ENCODE measurements around the gene BCL7A.

BCL7A gene

DNA sequence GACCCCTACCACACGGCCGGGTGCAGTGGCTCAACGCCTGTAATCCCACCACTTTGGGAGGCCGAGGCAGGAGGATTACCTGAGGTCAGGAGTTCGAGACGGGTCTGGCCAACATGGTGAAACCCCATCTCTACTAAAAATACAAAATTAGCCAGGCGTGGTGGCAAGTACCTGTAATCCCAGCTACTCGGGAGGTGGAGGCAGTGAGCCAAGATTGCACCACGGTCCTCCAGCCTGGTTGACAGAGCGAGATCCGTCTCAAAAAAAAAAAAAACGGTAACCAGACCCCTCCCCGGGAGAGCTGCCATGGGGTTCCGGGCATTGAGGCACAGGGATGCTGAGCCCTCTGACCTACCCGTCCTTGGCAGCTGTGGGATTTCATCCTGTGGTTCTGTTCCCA, 21.8 kb downstream of the BCL7A start:
- Histone ChIP-seq H3K4me3 (replicated peaks; ENCODE audit: low read depth, low read length) (no peak overlapping the region), H3K36me3 (ENCODE audit: control insufficient read depth, insufficient read depth, low read length) (peaks cover 2% of the 10 kb centered on the region; the same call in 1 of the 2 replicates), H3K27me3 (replicated peaks; ENCODE audit: control insufficient read depth, insufficient read depth, low read length) (no peaks in the 10 kb centered on the region)
- no peak for DNase-seq (ENCODE audit: extremely low read depth, insufficient read length)
- TF ChIP-seq CTCF (IDR thresholded peaks at IDR 0.05; ENCODE audit: insufficient read depth, low read length, poor library complexity, severe bottlenecking), result no peak

DNA sequence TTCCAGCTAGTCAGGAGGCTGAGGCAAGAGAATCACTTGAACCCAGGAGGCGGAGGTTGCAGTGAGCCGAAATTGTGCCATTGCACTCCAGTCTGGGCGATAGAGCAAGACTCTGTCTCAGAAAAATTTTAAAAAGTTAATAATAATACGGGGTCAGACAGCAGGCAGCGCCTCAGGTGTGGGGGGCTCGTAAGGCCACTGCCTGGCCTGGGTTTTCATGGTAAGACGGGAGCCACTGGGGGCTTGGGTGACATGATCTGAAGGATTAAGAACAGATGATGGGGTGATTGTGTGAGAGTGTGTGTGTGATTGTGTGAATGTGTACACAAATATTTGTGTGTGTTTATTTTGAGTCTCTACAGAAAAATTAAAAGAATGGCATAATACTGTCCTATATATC, 23.6 kb downstream of the BCL7A start:
- Histone ChIP-seq H3K36me3 (ENCODE audit: control insufficient read depth, insufficient read depth, low read length) (peaks cover 2% of the 10 kb centered on the region; the same call in 1 of the 2 replicates), H3K27me3 (replicated peaks; ENCODE audit: control insufficient read depth, insufficient read depth, low read length) (no peaks in the 10 kb centered on the region), H3K4me3 (replicated peaks; ENCODE audit: low read depth, low read length) (no peak overlapping the region)
- no peak for TF ChIP-seq CTCF (IDR thresholded peaks at IDR 0.05; ENCODE audit: insufficient read depth, low read length, poor library complexity, severe bottlenecking)
- DNase-seq (ENCODE audit: extremely low read depth, insufficient read length), result no peak

- no peak overlapping the region for H3K4me3 ChIP-seq (replicated peaks; ENCODE audit: low read depth, low read length)
- no peak for TF ChIP-seq CTCF (IDR thresholded peaks at IDR 0.05; ENCODE audit: insufficient read depth, low read length, poor library complexity, severe bottlenecking)
- DNase-seq (ENCODE audit: extremely low read depth, insufficient read length), result no peak
- no peaks in the 10 kb centered on the region for H3K27me3 ChIP-seq (replicated peaks; ENCODE audit: control insufficient read depth, insufficient read depth, low read length)
- H3K36me3 ChIP-seq (ENCODE audit: control insufficient read depth, insufficient read depth, low read length), result peaks cover 2% of the 10 kb centered on the region; the same call in 1 of the 2 replicates
These were observed 24.5 kb downstream of the BCL7A start for GRCh38 chr12:122046145-122046544.

GRCh38 chr12:122048151-122048550, 26.5 kb downstream of the BCL7A start:
- no peak for DNase-seq (ENCODE audit: extremely low read depth, insufficient read length)
- no peaks in the 10 kb centered on the region for H3K27me3 ChIP-seq (replicated peaks; ENCODE audit: control insufficient read depth, insufficient read depth, low read length)
- H3K4me3 ChIP-seq (replicated peaks; ENCODE audit: low read depth, low read length), result no peak overlapping the region
- TF ChIP-seq CTCF (IDR thresholded peaks at IDR 0.05; ENCODE audit: insufficient read depth, low read length, poor library complexity, severe bottlenecking), result no peak
- peaks cover 2% of the 10 kb centered on the region; the same call in 1 of the 2 replicates for H3K36me3 ChIP-seq (ENCODE audit: control insufficient read depth, insufficient read depth, low read length)

DNA sequence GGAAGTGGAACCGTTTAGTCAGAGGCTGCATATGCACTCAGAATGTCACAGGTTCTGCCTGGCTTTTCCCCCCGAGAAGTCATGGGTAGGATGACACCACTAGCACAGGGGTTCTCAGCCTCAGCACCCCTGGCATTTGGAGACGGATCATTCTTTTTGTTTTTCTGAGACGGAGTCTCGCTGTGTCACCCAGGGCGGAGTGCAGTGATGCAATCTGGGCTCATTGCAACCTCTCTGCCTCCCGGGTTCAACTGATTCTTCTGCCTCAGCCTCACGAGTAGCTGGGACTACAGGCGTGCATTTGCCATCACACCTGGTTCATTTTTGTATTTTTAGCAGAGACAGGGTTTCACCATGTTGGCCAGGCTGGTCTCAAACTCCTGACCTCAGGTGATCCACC, 28.1 kb downstream of the BCL7A start:
- no peak for DNase-seq (ENCODE audit: extremely low read depth, insufficient read length)
- H3K4me3 ChIP-seq (replicated peaks; ENCODE audit: low read depth, low read length), result no peak overlapping the region
- no peak for TF ChIP-seq CTCF (IDR thresholded peaks at IDR 0.05; ENCODE audit: insufficient read depth, low read length, poor library complexity, severe bottlenecking)
- H3K36me3 ChIP-seq (ENCODE audit: control insufficient read depth, insufficient read depth, low read length), result peaks cover 2% of the 10 kb centered on the region; the same call in 1 of the 2 replicates
- no peaks in the 10 kb centered on the region for H3K27me3 ChIP-seq (replicated peaks; ENCODE audit: control insufficient read depth, insufficient read depth, low read length)

DNA sequence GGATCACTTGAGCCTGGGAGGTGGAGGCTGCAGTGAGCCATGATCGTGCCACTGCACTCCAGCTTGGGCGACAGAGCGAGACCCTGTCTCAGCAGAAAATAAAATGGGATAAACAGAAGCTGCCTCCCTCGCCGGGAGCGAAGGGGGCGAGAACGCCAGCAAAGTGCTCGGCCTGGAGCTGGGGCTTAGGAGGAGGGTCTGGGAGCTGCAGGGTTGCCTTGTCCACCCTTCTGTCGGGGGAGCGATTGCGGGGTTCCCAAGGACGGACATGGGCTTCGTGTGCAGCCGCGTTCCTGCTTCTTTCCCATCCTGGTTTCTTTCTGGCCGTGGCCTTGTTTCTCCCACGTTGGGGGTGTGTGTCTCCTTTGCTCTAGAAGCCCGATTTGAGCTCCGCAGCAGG, 29.0 kb downstream of the BCL7A start:
- no peak for DNase-seq (ENCODE audit: extremely low read depth, insufficient read length)
- H3K4me3 ChIP-seq (replicated peaks; ENCODE audit: low read depth, low read length), result no peak overlapping the region
- peaks cover 2% of the 10 kb centered on the region; the same call in 1 of the 2 replicates for H3K36me3 ChIP-seq (ENCODE audit: control insufficient read depth, insufficient read depth, low read length)
- no peak for TF ChIP-seq CTCF (IDR thresholded peaks at IDR 0.05; ENCODE audit: insufficient read depth, low read length, poor library complexity, severe bottlenecking)
- H3K27me3 ChIP-seq (replicated peaks; ENCODE audit: control insufficient read depth, insufficient read depth, low read length), result no peaks in the 10 kb centered on the region
